RWPE1 (cell line): ENCODE data around the gene G3BP1.
"Not testable (repeated sequence)": the region's sequence is repeated elsewhere in the genome, so short reads cannot be mapped to it uniquely, and the experiment has no call there.

Experiments
- CTCF ChIA-PET: fragments of 350-600 bp; sonication (Branson Sonifier 250); formaldehyde crosslinking; extraction: SDS; loops from one replicate; lab custom pipeline; 2021; lab: Yijun Ruan, JAX
- POLR2A ChIA-PET: fragments of 400-600 bp; formaldehyde crosslinking; extraction: SDS; loops from one replicate; lab custom pipeline; 2020; ENCODE audit warnings: antibody characterized with exemption; ENCODE audit not compliant: low non-redundant PET; lab: Yijun Ruan, JAX
- DNase-seq: peaks from one replicate; pipeline ENCODE4 v3.0.0; 2012; ENCODE audit warnings: low spot score
- H3K27ac ChIP-seq: fragments of 450-650 bp; 2 replicates; pipeline ENCODE4 v1.5.1; 2017
- CTCF ChIP-seq: fragments of 450-650 bp; conservative IDR thresholded peaks from 2 replicates; pipeline ENCODE4 v1.5.1; 2017; ENCODE audit warnings: low read depth, mild to moderate bottlenecking

Gene G3BP1

GRCh38 chr5:151772846-151773561 is 1.2 kb downstream of the G3BP1 start:
- ChIA-PET POLR2A (no interaction called here), CTCF (interaction anchor here (0.6 to 1.7 kb wide), 7 partner anchors 9 to 1814 kb away, joined by 3 to 6 read pairs (median 4); no protein-coding TSS in a partner anchor)
- no peak for TF ChIP-seq CTCF
- DNase-seq, result no peak
- peak overlapping the region; percentile 98 for H3K27ac ChIP-seq

GRCh38 chr5:151773951-151774350 is 2.2 kb downstream of the G3BP1 start:
- POLR2A ChIA-PET, result no interaction called here
- no peak for TF ChIP-seq CTCF
- CTCF ChIA-PET, result interaction anchor here (0.7 to 0.8 kb wide), 3 partner anchors 115 to 699 kb away, joined by 3 to 4 read pairs (median 3); no protein-coding TSS in a partner anchor

GRCh38 chr5:151775025-151775606 is 3.4 kb downstream of the G3BP1 start:
- H3K27ac ChIP-seq, result no peak overlapping the region
- CTCF ChIA-PET, result interaction anchor here (0.6 to 0.8 kb wide), 3 partner anchors 15 to 253 kb away, joined by 3 read pairs; no protein-coding TSS in a partner anchor
- POLR2A ChIA-PET, result no interaction called here
- no peak for DNase-seq
- TF ChIP-seq CTCF, result no peak

More at GRCh38 chr5:151773951-151774350, 2.2 kb downstream of the G3BP1 start:
- no peak for DNase-seq
- H3K27ac ChIP-seq, result no peak overlapping the region

- TF ChIP-seq CTCF, result no peak
- no peak overlapping the region for H3K27ac ChIP-seq
- CTCF ChIA-PET, result interaction anchor here (1.0 kb wide), 1 partner anchor 9 kb away, joined by 3 read pairs; no protein-coding TSS in a partner anchor
- no peak for DNase-seq
- POLR2A ChIA-PET, result no interaction called here
Observed at GRCh38 chr5:151779531-151780125, 7.9 kb downstream of the G3BP1 start.

GRCh38 chr5:151780348-151780747 is 8.6 kb downstream of the G3BP1 start:
- POLR2A ChIA-PET, result no interaction called here
- no peak for TF ChIP-seq CTCF
- CTCF ChIA-PET, result interaction anchor here (1.0 kb wide), 1 partner anchor 10 kb away, joined by 3 read pairs; no protein-coding TSS in a partner anchor
- peak overlapping the region; percentile 22; the same call in 1 of the 2 replicates for H3K27ac ChIP-seq
- DNase-seq, result no peak

GRCh38 chr5:151781201-151781600 is 9.4 kb downstream of the G3BP1 start:
- ChIA-PET POLR2A (no interaction called here), CTCF (interaction anchor here (0.6 kb wide), 1 partner anchor 8 kb away, joined by 4 read pairs; no protein-coding TSS in a partner anchor)

GRCh38 chr5:151783664-151784063 is 11.9 kb downstream of the G3BP1 start:
- DNase-seq, CTCF ChIA-PET, POLR2A ChIA-PET: not testable (repeated sequence)
- peak overlapping the region; percentile 30 for H3K27ac ChIP-seq

More at GRCh38 chr5:151781201-151781600, 9.4 kb downstream of the G3BP1 start:
- H3K27ac ChIP-seq, result no peak overlapping the region
- TF ChIP-seq CTCF, result no peak
- DNase-seq, result no peak
